Effector memory CD8-positive, alpha-beta T cell (primary cell): Measurements from ENCODE around the gene NOL7.

Source experiments
- ATAC-seq: fragments of 150-1000 bp; cut with Tn5 transposase; replicated peaks from 2 replicates; pipeline ENCODE4 v1.10.0; 2021; ENCODE audit warnings: mild to moderate bottlenecking, moderate library complexity
- DNase-seq, 3 experiments: peaks; one replicate each; pipeline ENCODE4 v3.0.0; 2021
- H3K27ac Mint-ChIP-seq, 2 donors: one replicate each; pipeline ENCODE4 v1.8.0; 2022; ENCODE audit warnings: mild to moderate bottlenecking in 2 of 2, mixed read lengths in 2 of 2, moderate library complexity in 2 of 2
- H3K27me3 Mint-ChIP-seq, 2 donors: one replicate each; pipeline ENCODE4 v1.8.0; 2022; ENCODE audit warnings: mixed read lengths in 2 of 2
- H3K36me3 Mint-ChIP-seq: one replicate; pipeline ENCODE4 v1.8.0; 2022; ENCODE audit warnings: mild to moderate bottlenecking, moderate library complexity, mixed read lengths; ENCODE audit not compliant: insufficient read depth
- H3K4me1 Mint-ChIP-seq, 2 donors: one replicate each; pipeline ENCODE4 v1.8.0; 2022; ENCODE audit warnings: low read depth in 2 of 2, mixed read lengths in 2 of 2
- H3K4me3 Mint-ChIP-seq, 2 donors: one replicate each; pipeline ENCODE4 v1.8.0; 2022; ENCODE audit warnings: mild to moderate bottlenecking in 2 of 2, mixed read lengths in 2 of 2, moderate library complexity in 2 of 2
- H3K9me3 Mint-ChIP-seq, 2 donors: one replicate each; pipeline ENCODE4 v1.8.0; 2022; ENCODE audit warnings: mixed read lengths in 2 of 2

The NOL7 gene

GRCh38 chr6:13667655-13668054 lies 52.5 kb downstream of the NOL7 start:
- Mint-ChIP-seq H3K36me3 (peaks cover 15% of the 10 kb centered on the region), H3K27ac (no peak overlapping the region), H3K27me3 (no peaks in the 10 kb centered on the region), H3K9me3 (no peaks in the 10 kb centered on the region), H3K4me3 (peak overlapping the region in 1 of 2 donors; percentile 28), H3K4me1 (peaks cover 60 to 91% of the 10 kb centered on the region in 2 donors)
- ATAC-seq, result no peak
- DNase-seq, result no peak

- peaks cover 15% of the 10 kb centered on the region for H3K36me3 Mint-ChIP-seq
- DNase-seq (no peak), ATAC-seq (peak; percentile 59)
- H3K4me3 Mint-ChIP-seq, result peak overlapping the region; percentile 18 to 28
- H3K4me1 Mint-ChIP-seq, result peaks cover 61 to 91% of the 10 kb centered on the region in 2 donors
- H3K27me3 Mint-ChIP-seq, result no peaks in the 10 kb centered on the region
- peak overlapping the region in 1 of 2 donors; percentile 42 for H3K27ac Mint-ChIP-seq
- no peaks in the 10 kb centered on the region for H3K9me3 Mint-ChIP-seq
These were observed 53.3 kb downstream of the NOL7 start for GRCh38 chr6:13668291-13668928.

GRCh38 chr6:13669476-13669875 lies 54.3 kb downstream of the NOL7 start:
- Mint-ChIP-seq H3K4me3 (peak overlapping the region; percentile 18 to 28), H3K4me1 (peaks cover 63 to 87% of the 10 kb centered on the region in 2 donors), H3K36me3 (peaks cover 15% of the 10 kb centered on the region), H3K9me3 (peaks cover 0 to 2% of the 10 kb centered on the region in 2 donors), H3K27ac (no peak overlapping the region), H3K27me3 (no peaks in the 10 kb centered on the region)
- DNase-seq (no peak), ATAC-seq (peak; percentile 29)
